ENCODE data around the gene FSTL4. TPM values are rescaled to one million over a fixed set of nuclear protein-coding genes. Genes with fewer than 3 reads are reported as not detected.

The FSTL4 gene
- total RNA-seq, 2 donors from 2014 or later: 0.26 to 1.3 TPM

- TF ChIP-seq POLR2A (IDR thresholded peaks at IDR 0.05) (no peak), CTCF (IDR thresholded peaks at IDR 0.05) (peak in 1 of 7 experiments; percentile 3)
- Histone ChIP-seq H3K27me3 (no peaks in the 10 kb centered on the region), H3K9me3 (no peaks in the 10 kb centered on the region), H3K4me1 (peaks cover 26% of the 10 kb centered on the region), H3K36me3 (replicated peaks in 1 of 2; ENCODE audit: insufficient read depth in 1 of 2, low read depth in 2 of 2) (no peaks in the 10 kb centered on the region), H3K4me3 (no peak overlapping the region), H3K27ac (peak overlapping the region; percentile 39 to 64 (median 57))
- 32 to 51% methylated on average over 7 of the region's 7 CpGs for WGBS, 2 donors
- intact Hi-C loops (cut with DNase I): no loop called here
- ATAC-seq: peak; percentile 78
- DNase-seq: peak in 2 of 4 donors; percentile 29 to 42
These were observed 386.6 kb downstream of the FSTL4 start for GRCh38 chr5:133225671-133226152.

GRCh38 chr5:133222979-133223378 lies 389.4 kb downstream of the FSTL4 start:
- no peaks in the 10 kb centered on the region for H3K9me3 ChIP-seq
- no peaks in the 10 kb centered on the region for H3K27me3 ChIP-seq
- peaks cover 26% of the 10 kb centered on the region for H3K4me1 ChIP-seq
- H3K36me3 ChIP-seq (replicated peaks in 1 of 2; ENCODE audit: insufficient read depth in 1 of 2, low read depth in 2 of 2): no peaks in the 10 kb centered on the region
- no peak overlapping the region for H3K4me3 ChIP-seq
- ATAC-seq: no peak
- WGBS, 2 donors: 71 to 87% methylated on average over 7 to 8 of the region's 8 CpGs
- intact Hi-C loops (cut with DNase I): no loop called here
- no peak overlapping the region for H3K27ac ChIP-seq
- no peak for DNase-seq
- TF ChIP-seq CTCF (IDR thresholded peaks at IDR 0.05) (no peak), POLR2A (IDR thresholded peaks at IDR 0.05) (no peak)

GRCh38 chr5:133222521-133222920 lies 389.8 kb downstream of the FSTL4 start:
- no peak overlapping the region for H3K4me3 ChIP-seq
- H3K36me3 ChIP-seq (replicated peaks in 1 of 2; ENCODE audit: insufficient read depth in 1 of 2, low read depth in 2 of 2): no peaks in the 10 kb centered on the region
- intact Hi-C loops (cut with DNase I): no loop called here
- no peak overlapping the region for H3K27ac ChIP-seq
- H3K27me3 ChIP-seq: no peaks in the 10 kb centered on the region
- 87% methylated on average over 4 of the region's 4 CpGs for WGBS, 2 donors
- TF ChIP-seq CTCF (IDR thresholded peaks at IDR 0.05) (no peak), POLR2A (IDR thresholded peaks at IDR 0.05) (no peak)
- H3K9me3 ChIP-seq: no peaks in the 10 kb centered on the region
- DNase-seq (no peak), ATAC-seq (no peak)
- H3K4me1 ChIP-seq: peaks cover 26% of the 10 kb centered on the region

GRCh38 chr5:133222040-133222439 lies 390.3 kb downstream of the FSTL4 start:
- TF ChIP-seq CTCF (IDR thresholded peaks at IDR 0.05): no peak
- TF ChIP-seq POLR2A (IDR thresholded peaks at IDR 0.05): no peak
- Histone ChIP-seq H3K4me1 (peaks cover 21% of the 10 kb centered on the region), H3K27me3 (no peaks in the 10 kb centered on the region), H3K4me3 (no peak overlapping the region), H3K27ac (no peak overlapping the region), H3K9me3 (no peaks in the 10 kb centered on the region), H3K36me3 (replicated peaks in 1 of 2; ENCODE audit: insufficient read depth in 1 of 2, low read depth in 2 of 2) (no peaks in the 10 kb centered on the region)
- DNase-seq (no peak), ATAC-seq (no peak)
- WGBS, 2 donors: 92 to 95% methylated on average over 5 to 6 of the region's 6 CpGs
- intact Hi-C loops (cut with DNase I): no loop called here

All from body of pancreas (tissue), 4 donors.